Measurements from ENCODE around the gene TCEA2. TPM values are rescaled to one million over a fixed set of nuclear protein-coding genes. Genes with fewer than 3 reads are reported as not detected.

Gene TCEA2
- total RNA-seq, 1 donor from 2014 or later = 21.8 TPM

Other genes starting within 250 kb of the TCEA2 start
- 3.5 and 5.4 TPM in 2 replicates for gene ZBTB46, start 231.9 kb upstream of the TCEA2 start, total RNA-seq
- gene ABHD16B, start 201.7 kb upstream of the TCEA2 start, total RNA-seq = not detected in 2 replicates
- gene TPD52L2, start 197.9 kb upstream of the TCEA2 start, total RNA-seq = 154 and 158 TPM in 2 replicates
- 82.6 and 91.0 TPM in 2 replicates for gene DNAJC5, start 168.1 kb upstream of the TCEA2 start, total RNA-seq
- gene UCKL1, start 106.8 kb upstream of the TCEA2 start, total RNA-seq = 20.3 and 27.8 TPM in 2 replicates
- gene ZNF512B, start 93.3 kb upstream of the TCEA2 start, total RNA-seq = 5.0 and 13.0 TPM in 2 replicates
- 1.4 and 5.4 TPM in 2 replicates for gene SAMD10, start 83.6 kb upstream of the TCEA2 start, total RNA-seq
- 66.0 and 94.5 TPM in 2 replicates for gene PRPF6, start 82.1 kb upstream of the TCEA2 start, total RNA-seq
- gene C20orf204, start 27.0 kb upstream of the TCEA2 start, total RNA-seq = 0.45 TPM in 1 of 2 replicates, not detected in the other
- 0.05 and 0.17 TPM in 2 replicates for gene SOX18, start 13.6 kb upstream of the TCEA2 start, total RNA-seq
- 10.5 and 12.2 TPM in 2 replicates for gene RGS19, start 16.3 kb downstream of the TCEA2 start, total RNA-seq
- 0.52 and 1.5 TPM in 2 replicates for gene OPRL1, start 16.9 kb downstream of the TCEA2 start, total RNA-seq
- not detected in 2 replicates for gene LKAAEAR1, start 21.2 kb downstream of the TCEA2 start, total RNA-seq
- not detected in 2 replicates for gene NPBWR2, start 44.4 kb downstream of the TCEA2 start, total RNA-seq
- gene MYT1, start 101.3 kb downstream of the TCEA2 start, total RNA-seq = under 0.01 and 0.17 TPM in 2 replicates
- 29.3 and 53.7 TPM in 2 replicates for gene PCMTD2, start 192.6 kb downstream of the TCEA2 start, total RNA-seq

All from renal cortical epithelial cell (primary cell).